GM12892 (cell line): ENCODE results near the gene TTF2.

Experiments
- POLR2A ChIP-seq: IDR thresholded peaks from 2 replicates; pipeline ENCODE4 v1.6.1; 2011; ENCODE audit warnings: low read depth, low read length, control low read depth
- TAF1 ChIP-seq: IDR thresholded peaks from 2 replicates; pipeline ENCODE4 v1.6.1; 2011; ENCODE audit warnings: low read depth, mild to moderate bottlenecking, control low read depth, low read length, borderline replicate concordance

GRCh38 chr1:117143871-117144270, 83.7 kb downstream of the TTF2 start:
- TF ChIP-seq POLR2A (no peak), TAF1 (no peak)
